Psoas muscle (tissue), 8 donors: ENCODE data around the gene APBB2. TPM values are rescaled to one million over a fixed set of nuclear protein-coding genes. Genes with fewer than 3 reads are reported as not detected.

Experiments
- ATAC-seq, 4 donors: fragments of 200-7000 bp; cut with Tn5 transposase; one replicate each; pipeline ENCODE4 v1.9.1; 2020; ENCODE audit warnings: moderate library complexity in 3 of 4, mild to moderate bottlenecking in 2 of 4
- DNase-seq, 2 donors: peaks; one replicate each; pipeline ENCODE4 v3.0.0-alpha.2; 2020
- H3K27ac ChIP-seq: fragments of 200-600 bp; one replicate; pipeline ENCODE4 v1.8.0; 2022
- H3K27me3 ChIP-seq, 3 donors: fragments of 200-600 bp in 1 of 3; one replicate each; pipeline versions ENCODE4 v1.6.1 to v1.8.0; 2013 to 2022; ENCODE audit warnings: low read length in 2 of 3, mild to moderate bottlenecking in 2 of 3, moderate library complexity in 1 of 3; ENCODE audit not compliant: insufficient read depth in 3 of 3
- H3K36me3 ChIP-seq, 2 donors: fragments of 200-600 bp in 1 of 2; one replicate each; pipeline versions ENCODE4 v1.6.1 to v1.8.0; 2013 to 2022; ENCODE audit warnings: low read depth in 1 of 2, mild to moderate bottlenecking in 1 of 2, moderate library complexity in 1 of 2; ENCODE audit not compliant: insufficient read depth in 1 of 2
- H3K4me1 ChIP-seq: fragments of 200-600 bp; one replicate; pipeline ENCODE4 v1.8.0; 2022
- H3K4me3 ChIP-seq: fragments of 200-600 bp; one replicate; pipeline ENCODE4 v1.8.0; 2022; ENCODE audit warnings: mild to moderate bottlenecking
- H3K9me3 ChIP-seq: fragments of 200-600 bp; one replicate; pipeline ENCODE4 v1.8.0; 2022
- WGBS, 3 donors: extraction: QIAGEN DNeasy Blood & Tissue Kit; methylation state at CpG; one replicate each; pipeline versions ENCODE4 v1.1.6 to v1.1.7; 2013; 5-methylcytosine and 5-hydroxymethylcytosine counted together
- intact Hi-C, 2 donors: fragments of 100-400 bp; cut with DNase I; formaldehyde crosslinking; loops; one replicate each; pipeline versions ENCODE4 v1.11.0 to v1.14.2; 2022
- polyA plus RNA-seq, 3 donors: library from polyadenylated mRNA; stranded (reverse); fragments of 200-250 nt; gene quantifications; one replicate each; pipeline ENCODE4 v1.2.3, GENCODE V29; 2013
- total RNA-seq, 4 donors: library from RNA; stranded (reverse); fragmentation: NEBNext Ultra II Directional in 2 of 4; extraction: Animal tissue kit (Norgen Biotek cat#: 25700) in 2 of 4; gene quantifications; one replicate each; pipeline versions ENCODE4 v1.2.1 to v1.2.4, GENCODE V29; 2021 to 2023
- TF ChIP-seq, protein P1 (sequence below): fragments of 200-600 bp; IDR thresholded peaks from one replicate; pipeline ENCODE4 v1.8.0; 2022; ENCODE audit warnings: antibody characterized with exemption
- donor health status: healthy with polysubstance abuse.
- donor health status: DM: no; HTN: no; CAD: no; lungs with moderate emphysema.
- donor health status: Bipolar disorder and iron deficiency.
- donor health status: healthy.
- donor health status: DM: yes; HTN: yes; CAD: no.
- donor health status: DM: no; HTN: no; CAD: no.
- donor health status: DM: no; HTN: no; CAD: no.
- donor health status: DM: yes; HTN: yes; CAD: no.

APBB2 gene
- total and polyA plus RNA-seq, 7 donors = 3.1 to 37.4 (median 11.3) TPM

DNA sequence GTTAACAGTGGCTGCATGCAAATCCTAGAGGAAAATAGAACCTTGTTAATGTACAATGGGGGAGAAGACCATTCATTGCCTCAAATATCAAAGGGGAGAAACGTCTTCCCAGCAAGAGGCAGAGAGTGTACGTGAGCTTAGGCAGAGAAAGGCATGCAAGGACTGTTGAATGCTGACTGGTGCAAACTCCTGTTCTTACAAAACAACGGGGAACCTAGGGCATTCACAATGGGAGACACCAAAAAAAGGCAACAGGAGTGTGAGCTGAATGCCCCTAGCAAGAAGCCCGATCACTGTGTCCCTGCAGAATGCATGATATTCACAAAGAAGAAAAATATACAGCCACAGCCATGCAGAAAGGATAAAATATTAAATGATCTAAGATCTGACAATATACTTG is 279.7 kb downstream of the APBB2 start:
- ATAC-seq (no peak), DNase-seq (no peak)
- WGBS, 3 donors = 76 to 81% (median 78%) methylated on average over 4 of the region's 4 CpGs
- no peaks in the 10 kb centered on the region for H3K9me3 ChIP-seq
- H3K27me3 ChIP-seq = no peaks in the 10 kb centered on the region
- peaks cover under 1% of the 10 kb centered on the region for H3K4me1 ChIP-seq
- TF ChIP-seq, protein P1, sequence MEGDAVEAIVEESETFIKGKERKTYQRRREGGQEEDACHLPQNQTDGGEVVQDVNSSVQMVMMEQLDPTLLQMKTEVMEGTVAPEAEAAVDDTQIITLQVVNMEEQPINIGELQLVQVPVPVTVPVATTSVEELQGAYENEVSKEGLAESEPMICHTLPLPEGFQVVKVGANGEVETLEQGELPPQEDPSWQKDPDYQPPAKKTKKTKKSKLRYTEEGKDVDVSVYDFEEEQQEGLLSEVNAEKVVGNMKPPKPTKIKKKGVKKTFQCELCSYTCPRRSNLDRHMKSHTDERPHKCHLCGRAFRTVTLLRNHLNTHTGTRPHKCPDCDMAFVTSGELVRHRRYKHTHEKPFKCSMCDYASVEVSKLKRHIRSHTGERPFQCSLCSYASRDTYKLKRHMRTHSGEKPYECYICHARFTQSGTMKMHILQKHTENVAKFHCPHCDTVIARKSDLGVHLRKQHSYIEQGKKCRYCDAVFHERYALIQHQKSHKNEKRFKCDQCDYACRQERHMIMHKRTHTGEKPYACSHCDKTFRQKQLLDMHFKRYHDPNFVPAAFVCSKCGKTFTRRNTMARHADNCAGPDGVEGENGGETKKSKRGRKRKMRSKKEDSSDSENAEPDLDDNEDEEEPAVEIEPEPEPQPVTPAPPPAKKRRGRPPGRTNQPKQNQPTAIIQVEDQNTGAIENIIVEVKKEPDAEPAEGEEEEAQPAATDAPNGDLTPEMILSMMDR = no peak
- H3K4me3 ChIP-seq = no peak overlapping the region
- H3K36me3 ChIP-seq = no peaks in the 10 kb centered on the region
- intact Hi-C loops = no loop called here
- H3K27ac ChIP-seq = no peak overlapping the region

DNA sequence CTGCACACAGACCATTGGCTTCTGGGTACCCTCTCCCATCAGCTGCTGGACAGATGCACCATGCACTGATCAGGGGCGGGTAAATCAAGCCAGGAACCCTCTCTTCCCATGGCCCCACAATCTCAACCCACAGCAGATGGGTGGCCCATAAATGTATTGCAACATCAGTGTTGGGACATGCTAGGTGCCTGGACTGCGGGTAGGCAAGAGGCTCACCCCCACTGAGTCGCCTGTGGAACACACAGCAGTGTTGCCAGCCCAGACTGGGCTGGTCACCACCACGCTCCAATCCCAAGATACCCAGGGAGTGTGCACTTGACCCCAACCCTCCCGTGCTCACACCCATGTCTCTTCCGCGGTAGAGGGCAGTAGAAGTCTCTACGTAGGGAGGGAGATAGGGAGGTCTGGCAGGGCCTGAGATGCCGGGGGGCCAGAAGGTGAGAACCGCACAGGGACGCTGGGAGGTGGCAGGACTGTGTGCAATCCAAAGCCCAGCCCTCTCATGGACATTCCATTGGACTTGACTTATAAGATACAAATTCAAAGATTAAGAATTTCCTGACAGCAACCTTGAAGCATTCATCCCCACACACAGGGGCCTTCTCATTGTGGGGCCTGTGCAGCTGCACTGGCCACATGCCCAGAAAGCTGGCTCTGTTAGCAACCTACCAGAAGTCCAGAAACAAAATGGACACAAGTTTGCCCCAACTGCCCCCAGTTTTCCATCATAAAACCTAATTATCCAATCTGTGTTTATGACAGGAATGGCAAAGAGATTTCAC is 280.9 kb downstream of the APBB2 start:
- Histone ChIP-seq H3K4me3 (no peak overlapping the region), H3K27ac (no peak overlapping the region), H3K9me3 (no peaks in the 10 kb centered on the region), H3K4me1 (no peaks in the 10 kb centered on the region), H3K27me3 (no peaks in the 10 kb centered on the region), H3K36me3 (no peaks in the 10 kb centered on the region)
- WGBS, 3 donors = 64 to 76% (median 73%) methylated on average over 11 of the region's 11 CpGs
- DNase-seq (peak in 1 of 2 donors; percentile 63), ATAC-seq (peak in 2 of 4 donors; percentile 30 to 57)
- TF ChIP-seq, protein P1 = no peak
- intact Hi-C loops = no loop called here

DNA sequence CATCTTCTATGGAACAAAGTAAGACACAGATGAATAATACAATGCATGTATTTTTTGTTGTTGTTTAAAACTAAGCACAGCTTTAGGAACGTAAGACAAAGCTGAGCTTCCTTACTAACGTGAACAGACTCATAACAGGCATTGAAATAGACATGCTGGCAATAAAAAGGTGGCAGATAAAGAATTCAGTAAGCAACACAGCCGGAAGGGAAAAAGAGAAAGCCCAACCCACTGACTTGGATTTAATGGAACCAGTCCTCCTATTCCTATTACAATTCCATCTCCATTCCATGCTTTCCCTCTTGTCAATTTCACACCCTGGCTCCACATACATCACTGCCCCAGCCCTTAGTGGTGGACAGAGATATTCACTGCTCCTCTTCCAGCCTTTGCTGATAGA is 282.5 kb downstream of the APBB2 start:
- intact Hi-C loops = no loop called here
- DNase-seq = no peak
- H3K36me3 ChIP-seq = no peaks in the 10 kb centered on the region
- WGBS, 3 donors = 80 to 88% (median 87%) methylated on average over 3 of the region's 3 CpGs
- TF ChIP-seq, protein P1 = no peak
- H3K9me3 ChIP-seq = no peaks in the 10 kb centered on the region
- no peak overlapping the region for H3K27ac ChIP-seq
- H3K4me1 ChIP-seq = peaks cover 5% of the 10 kb centered on the region
- H3K27me3 ChIP-seq = no peaks in the 10 kb centered on the region
- no peak for ATAC-seq
- H3K4me3 ChIP-seq = no peak overlapping the region

DNA sequence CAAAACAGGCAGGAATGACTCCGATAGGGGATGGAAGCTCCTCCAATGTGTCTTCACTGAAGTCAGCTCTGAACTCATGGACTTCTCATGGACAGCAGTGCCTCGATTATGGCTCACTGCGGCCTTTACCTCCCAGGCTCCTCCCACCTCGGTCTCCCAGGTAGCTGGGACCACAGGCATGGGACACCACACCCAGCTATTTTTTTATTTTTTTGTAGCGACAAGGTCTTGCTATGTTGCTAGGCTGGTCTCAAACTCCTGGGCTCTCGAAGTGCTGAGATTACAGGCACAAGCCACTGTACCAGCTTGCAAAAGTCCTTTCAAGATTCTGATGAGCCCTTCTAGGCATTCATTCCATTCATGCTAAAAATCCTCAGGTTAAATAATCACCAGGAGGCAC is 283.1 kb downstream of the APBB2 start:
- no peak overlapping the region for H3K27ac ChIP-seq
- H3K4me1 ChIP-seq = peaks cover 5% of the 10 kb centered on the region
- H3K36me3 ChIP-seq = no peaks in the 10 kb centered on the region
- 92 to 98% (median 95%) methylated on average over 6 of the region's 6 CpGs for WGBS, 3 donors
- intact Hi-C loops = no loop called here
- no peak for ATAC-seq
- H3K9me3 ChIP-seq = no peaks in the 10 kb centered on the region
- no peaks in the 10 kb centered on the region for H3K27me3 ChIP-seq
- TF ChIP-seq, protein P1 = no peak
- H3K4me3 ChIP-seq = no peak overlapping the region
- no peak for DNase-seq
